SK-N-SH treated with all-trans-retinoic acid at 6 μM for 48 hours (cell line): Measurements from ENCODE around the gene HUS1.

ENCODE experiments used
- ATAC-seq: fragments of 200-7000 bp; cut with Tn5 transposase; 3 replicates; pipeline ENCODE4 v1.9.1; 2020; ENCODE audit warnings: mild to moderate bottlenecking, moderate library complexity
- ARNTL ChIP-seq: fragments of 450-650 bp; formaldehyde crosslinking; IDR thresholded peaks from 2 replicates; pipeline ENCODE4 v1.5.0; 2020; ENCODE audit warnings: low read depth, mild to moderate bottlenecking, moderate library complexity, borderline replicate concordance
- BACH2 ChIP-seq: fragments of 250-450 bp; sonication (Bioruptor Pico); IDR thresholded peaks from 2 replicates; pipeline ENCODE4 v1.9.0; 2021; ENCODE audit warnings: mild to moderate bottlenecking, borderline replicate concordance
- CSDC2 ChIP-seq: fragments of 250-450 bp; sonication (Bioruptor Pico); IDR thresholded peaks from 2 replicates; pipeline ENCODE4 v1.5.0; 2020; ENCODE audit warnings: mild to moderate bottlenecking, moderate library complexity
- GLIS3 ChIP-seq: fragments of 250-450 bp; sonication (Bioruptor Pico); IDR thresholded peaks from 2 replicates; pipeline ENCODE4 v1.5.0; 2020; ENCODE audit warnings: mild to moderate bottlenecking, moderate library complexity
- OSR1 ChIP-seq: fragments of 250-450 bp; sonication (Bioruptor Pico); IDR thresholded peaks from 2 replicates; pipeline ENCODE4 v1.8.0; 2022; ENCODE audit warnings: moderate library complexity, mild to moderate bottlenecking, inconsistent platforms
- PPARA ChIP-seq: fragments of 250-450 bp; sonication (Bioruptor Pico); IDR thresholded peaks from 2 replicates; pipeline ENCODE4 v1.5.0; 2020; ENCODE audit warnings: mild to moderate bottlenecking, borderline replicate concordance
- RARB ChIP-seq: fragments of 250-450 bp; sonication (Bioruptor Pico); IDR thresholded peaks from 2 replicates; pipeline ENCODE4 v1.8.0; 2021; ENCODE audit warnings: mild to moderate bottlenecking, moderate library complexity
- SNAI2 ChIP-seq: fragments of 250-450 bp; sonication (Bioruptor Pico); IDR thresholded peaks from 2 replicates; pipeline ENCODE4 v1.5.0; 2020; ENCODE audit warnings: mild to moderate bottlenecking, moderate library complexity
- TCF4 ChIP-seq: fragments of 250-450 bp; sonication (Bioruptor Pico); IDR thresholded peaks from 2 replicates; pipeline ENCODE4 v1.8.0; 2021; ENCODE audit warnings: mild to moderate bottlenecking, moderate library complexity, borderline replicate concordance
- TOX ChIP-seq: fragments of 250-450 bp; sonication (Bioruptor Pico); IDR thresholded peaks from 2 replicates; pipeline ENCODE4 v1.8.0; 2021; ENCODE audit warnings: mild to moderate bottlenecking, moderate library complexity, borderline replicate concordance
- ZFP3 ChIP-seq: fragments of 250-450 bp; sonication (Bioruptor Pico); IDR thresholded peaks from 2 replicates; pipeline ENCODE4 v1.5.0; 2020; ENCODE audit warnings: mild to moderate bottlenecking, moderate library complexity
- ZFP30 ChIP-seq: fragments of 450-650 bp; formaldehyde crosslinking; IDR thresholded peaks from 2 replicates; pipeline ENCODE4 v1.5.0; 2022; ENCODE audit warnings: mild to moderate bottlenecking, moderate library complexity
- ZNF565 ChIP-seq: fragments of 450-650 bp; formaldehyde crosslinking; conservative IDR thresholded peaks from 2 replicates; pipeline ENCODE4 v1.5.0; 2020; ENCODE audit warnings: low read depth, mild to moderate bottlenecking, moderate library complexity
- ZNF70 ChIP-seq: fragments of 450-650 bp; formaldehyde crosslinking; IDR thresholded peaks from 2 replicates; pipeline ENCODE4 v1.5.0; 2020; ENCODE audit warnings: mild to moderate bottlenecking, moderate library complexity
- ZNF8 ChIP-seq: fragments of 450-650 bp; formaldehyde crosslinking; IDR thresholded peaks from 2 replicates; pipeline ENCODE4 v1.5.0; 2020; ENCODE audit warnings: mild to moderate bottlenecking, moderate library complexity
- TF ChIP-seq, protein P1 (sequence below): fragments of 250-450 bp; sonication (Bioruptor Pico); IDR thresholded peaks from 2 replicates; pipeline ENCODE4 v1.5.0; 2020; ENCODE audit warnings: mild to moderate bottlenecking, moderate library complexity
- TF ChIP-seq, protein P2 (sequence below): fragments of 250-450 bp; sonication (Bioruptor Pico); IDR thresholded peaks from 2 replicates; pipeline ENCODE4 v1.8.0; 2020; ENCODE audit warnings: mild to moderate bottlenecking, moderate library complexity, borderline replicate concordance
- TF ChIP-seq, protein P3 (sequence below): fragments of 250-450 bp; sonication (Bioruptor Pico); IDR thresholded peaks from 2 replicates; pipeline ENCODE4 v1.5.1; 2021; ENCODE audit warnings: mild to moderate bottlenecking, moderate library complexity
- TF ChIP-seq, protein P4 (sequence below): fragments of 250-450 bp; sonication (Bioruptor Pico); IDR thresholded peaks from 2 replicates; pipeline ENCODE4 v1.5.1; 2020; ENCODE audit warnings: low read depth, mild to moderate bottlenecking, moderate library complexity
- TF ChIP-seq, protein P5 (sequence below): fragments of 250-450 bp; sonication (Bioruptor Pico); IDR thresholded peaks from 2 replicates; pipeline ENCODE4 v1.8.0; 2021; ENCODE audit warnings: low read depth, mild to moderate bottlenecking, moderate library complexity, borderline replicate concordance

Gene HUS1

DNA sequence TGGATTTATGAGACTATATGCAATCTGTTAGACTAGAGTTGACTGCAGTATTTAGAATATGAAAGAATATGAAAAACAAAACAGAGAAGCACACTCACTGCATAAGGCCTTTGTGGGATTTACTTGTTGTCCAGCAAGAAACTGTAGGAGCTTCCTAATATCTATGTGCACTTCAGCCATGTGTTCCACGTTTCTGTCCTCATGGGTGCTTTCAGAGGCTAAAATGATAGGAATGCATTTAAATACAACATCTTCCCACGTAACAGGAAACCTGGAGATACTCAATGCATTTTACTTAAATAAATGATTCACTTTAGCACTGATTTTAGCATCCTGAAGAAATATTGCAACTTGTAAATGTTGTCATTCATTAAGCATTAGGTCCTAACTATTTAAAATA is 11.7 kb downstream of the HUS1 start:
- no peak for ATAC-seq
- TF ChIP-seq TCF4 (CRISPR knock-in tag): no peak
- TF ChIP-seq TOX (CRISPR knock-in tag): no peak
- TF ChIP-seq BACH2 (CRISPR knock-in tag): no peak
- TF ChIP-seq, protein P1, sequence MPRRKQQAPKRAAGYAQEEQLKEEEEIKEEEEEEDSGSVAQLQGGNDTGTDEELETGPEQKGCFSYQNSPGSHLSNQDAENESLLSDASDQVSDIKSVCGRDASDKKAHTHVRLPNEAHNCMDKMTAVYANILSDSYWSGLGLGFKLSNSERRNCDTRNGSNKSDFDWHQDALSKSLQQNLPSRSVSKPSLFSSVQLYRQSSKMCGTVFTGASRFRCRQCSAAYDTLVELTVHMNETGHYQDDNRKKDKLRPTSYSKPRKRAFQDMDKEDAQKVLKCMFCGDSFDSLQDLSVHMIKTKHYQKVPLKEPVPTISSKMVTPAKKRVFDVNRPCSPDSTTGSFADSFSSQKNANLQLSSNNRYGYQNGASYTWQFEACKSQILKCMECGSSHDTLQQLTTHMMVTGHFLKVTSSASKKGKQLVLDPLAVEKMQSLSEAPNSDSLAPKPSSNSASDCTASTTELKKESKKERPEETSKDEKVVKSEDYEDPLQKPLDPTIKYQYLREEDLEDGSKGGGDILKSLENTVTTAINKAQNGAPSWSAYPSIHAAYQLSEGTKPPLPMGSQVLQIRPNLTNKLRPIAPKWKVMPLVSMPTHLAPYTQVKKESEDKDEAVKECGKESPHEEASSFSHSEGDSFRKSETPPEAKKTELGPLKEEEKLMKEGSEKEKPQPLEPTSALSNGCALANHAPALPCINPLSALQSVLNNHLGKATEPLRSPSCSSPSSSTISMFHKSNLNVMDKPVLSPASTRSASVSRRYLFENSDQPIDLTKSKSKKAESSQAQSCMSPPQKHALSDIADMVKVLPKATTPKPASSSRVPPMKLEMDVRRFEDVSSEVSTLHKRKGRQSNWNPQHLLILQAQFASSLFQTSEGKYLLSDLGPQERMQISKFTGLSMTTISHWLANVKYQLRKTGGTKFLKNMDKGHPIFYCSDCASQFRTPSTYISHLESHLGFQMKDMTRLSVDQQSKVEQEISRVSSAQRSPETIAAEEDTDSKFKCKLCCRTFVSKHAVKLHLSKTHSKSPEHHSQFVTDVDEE: no peak
- no peak for TF ChIP-seq RARB (CRISPR knock-in tag)
- TF ChIP-seq GLIS3: no peak
- TF ChIP-seq ZNF70 (CRISPR knock-in tag): no peak
- TF ChIP-seq, protein P2, sequence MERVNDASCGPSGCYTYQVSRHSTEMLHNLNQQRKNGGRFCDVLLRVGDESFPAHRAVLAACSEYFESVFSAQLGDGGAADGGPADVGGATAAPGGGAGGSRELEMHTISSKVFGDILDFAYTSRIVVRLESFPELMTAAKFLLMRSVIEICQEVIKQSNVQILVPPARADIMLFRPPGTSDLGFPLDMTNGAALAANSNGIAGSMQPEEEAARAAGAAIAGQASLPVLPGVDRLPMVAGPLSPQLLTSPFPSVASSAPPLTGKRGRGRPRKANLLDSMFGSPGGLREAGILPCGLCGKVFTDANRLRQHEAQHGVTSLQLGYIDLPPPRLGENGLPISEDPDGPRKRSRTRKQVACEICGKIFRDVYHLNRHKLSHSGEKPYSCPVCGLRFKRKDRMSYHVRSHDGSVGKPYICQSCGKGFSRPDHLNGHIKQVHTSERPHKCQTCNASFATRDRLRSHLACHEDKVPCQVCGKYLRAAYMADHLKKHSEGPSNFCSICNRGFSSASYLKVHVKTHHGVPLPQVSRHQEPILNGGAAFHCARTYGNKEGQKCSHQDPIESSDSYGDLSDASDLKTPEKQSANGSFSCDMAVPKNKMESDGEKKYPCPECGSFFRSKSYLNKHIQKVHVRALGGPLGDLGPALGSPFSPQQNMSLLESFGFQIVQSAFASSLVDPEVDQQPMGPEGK (CRISPR knock-in tag): no peak
- no peak for TF ChIP-seq OSR1 (CRISPR knock-in tag)
- TF ChIP-seq, protein P3, sequence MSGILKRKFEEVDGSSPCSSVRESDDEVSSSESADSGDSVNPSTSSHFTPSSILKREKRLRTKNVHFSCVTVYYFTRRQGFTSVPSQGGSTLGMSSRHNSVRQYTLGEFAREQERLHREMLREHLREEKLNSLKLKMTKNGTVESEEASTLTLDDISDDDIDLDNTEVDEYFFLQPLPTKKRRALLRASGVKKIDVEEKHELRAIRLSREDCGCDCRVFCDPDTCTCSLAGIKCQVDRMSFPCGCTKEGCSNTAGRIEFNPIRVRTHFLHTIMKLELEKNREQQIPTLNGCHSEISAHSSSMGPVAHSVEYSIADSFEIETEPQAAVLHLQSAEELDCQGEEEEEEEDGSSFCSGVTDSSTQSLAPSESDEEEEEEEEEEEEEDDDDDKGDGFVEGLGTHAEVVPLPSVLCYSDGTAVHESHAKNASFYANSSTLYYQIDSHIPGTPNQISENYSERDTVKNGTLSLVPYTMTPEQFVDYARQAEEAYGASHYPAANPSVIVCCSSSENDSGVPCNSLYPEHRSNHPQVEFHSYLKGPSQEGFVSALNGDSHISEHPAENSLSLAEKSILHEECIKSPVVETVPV (CRISPR knock-in tag): no peak
- no peak for TF ChIP-seq ZNF565 (CRISPR knock-in tag)
- TF ChIP-seq SNAI2 (CRISPR knock-in tag): no peak
- TF ChIP-seq ZFP30 (CRISPR knock-in tag): no peak
- TF ChIP-seq ZFP3: no peak

DNA sequence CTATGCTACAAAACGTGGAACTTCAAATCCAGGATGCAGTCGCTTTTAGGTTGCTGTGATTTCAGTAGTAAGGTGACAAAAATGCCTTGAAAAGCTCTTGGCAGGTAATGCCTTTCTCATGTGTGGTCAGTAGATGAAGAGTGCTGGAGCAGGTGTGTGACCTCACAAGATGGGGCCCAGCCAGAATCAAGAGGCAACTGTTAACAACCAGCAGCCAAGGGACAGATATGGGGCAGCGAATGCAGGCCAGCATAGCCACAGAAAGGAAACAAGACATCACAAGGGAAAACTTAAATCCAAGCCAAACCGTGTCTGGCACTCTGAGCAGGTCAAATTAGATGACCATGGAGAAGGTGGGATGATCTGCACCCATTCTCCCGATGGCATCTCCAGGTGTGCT is 12.3 kb downstream of the HUS1 start:
- TF ChIP-seq TOX (CRISPR knock-in tag): no peak
- TF ChIP-seq, protein P1: no peak
- no peak for TF ChIP-seq ARNTL (CRISPR knock-in tag)
- TF ChIP-seq, protein P3 (CRISPR knock-in tag): no peak
- TF ChIP-seq ZFP30 (CRISPR knock-in tag): no peak
- no peak for TF ChIP-seq ZNF70 (CRISPR knock-in tag)
- no peak for TF ChIP-seq GLIS3
- TF ChIP-seq RARB (CRISPR knock-in tag): no peak
- TF ChIP-seq, protein P2 (CRISPR knock-in tag): no peak
- TF ChIP-seq, protein P4, sequence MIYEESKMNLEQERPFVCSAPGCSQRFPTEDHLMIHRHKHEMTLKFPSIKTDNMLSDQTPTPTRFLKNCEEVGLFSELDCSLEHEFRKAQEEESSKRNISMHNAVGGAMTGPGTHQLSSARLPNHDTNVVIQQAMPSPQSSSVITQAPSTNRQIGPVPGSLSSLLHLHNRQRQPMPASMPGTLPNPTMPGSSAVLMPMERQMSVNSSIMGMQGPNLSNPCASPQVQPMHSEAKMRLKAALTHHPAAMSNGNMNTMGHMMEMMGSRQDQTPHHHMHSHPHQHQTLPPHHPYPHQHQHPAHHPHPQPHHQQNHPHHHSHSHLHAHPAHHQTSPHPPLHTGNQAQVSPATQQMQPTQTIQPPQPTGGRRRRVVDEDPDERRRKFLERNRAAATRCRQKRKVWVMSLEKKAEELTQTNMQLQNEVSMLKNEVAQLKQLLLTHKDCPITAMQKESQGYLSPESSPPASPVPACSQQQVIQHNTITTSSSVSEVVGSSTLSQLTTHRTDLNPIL (CRISPR knock-in tag): no peak
- no peak for TF ChIP-seq ZNF8 (CRISPR knock-in tag)
- no peak for TF ChIP-seq TCF4 (CRISPR knock-in tag)
- no peak for TF ChIP-seq CSDC2 (CRISPR knock-in tag)
- TF ChIP-seq, protein P5, sequence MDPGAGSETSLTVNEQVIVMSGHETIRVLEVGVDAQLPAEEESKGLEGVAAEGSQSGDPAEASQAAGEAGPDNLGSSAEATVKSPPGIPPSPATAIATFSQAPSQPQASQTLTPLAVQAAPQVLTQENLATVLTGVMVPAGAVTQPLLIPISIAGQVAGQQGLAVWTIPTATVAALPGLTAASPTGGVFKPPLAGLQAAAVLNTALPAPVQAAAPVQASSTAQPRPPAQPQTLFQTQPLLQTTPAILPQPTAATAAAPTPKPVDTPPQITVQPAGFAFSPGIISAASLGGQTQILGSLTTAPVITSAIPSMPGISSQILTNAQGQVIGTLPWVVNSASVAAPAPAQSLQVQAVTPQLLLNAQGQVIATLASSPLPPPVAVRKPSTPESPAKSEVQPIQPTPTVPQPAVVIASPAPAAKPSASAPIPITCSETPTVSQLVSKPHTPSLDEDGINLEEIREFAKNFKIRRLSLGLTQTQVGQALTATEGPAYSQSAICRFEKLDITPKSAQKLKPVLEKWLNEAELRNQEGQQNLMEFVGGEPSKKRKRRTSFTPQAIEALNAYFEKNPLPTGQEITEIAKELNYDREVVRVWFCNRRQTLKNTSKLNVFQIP (CRISPR knock-in tag): no peak
- TF ChIP-seq PPARA (CRISPR knock-in tag): no peak
- ATAC-seq: no peak
